Astrocyte (in vitro differentiated cells and primary cell): ENCODE data around the gene PRKAR2B. TPM values are rescaled to one million over a fixed set of nuclear protein-coding genes. Genes with fewer than 3 reads are reported as not detected.
"Not testable (repeated sequence)": the region's sequence is repeated elsewhere in the genome, so short reads cannot be mapped to it uniquely, and the experiment has no call there.

Experiments used
- DNase-seq: peaks from one replicate; pipeline ENCODE4 v3.0.0-alpha.2; 2010; ENCODE audit warnings: low read depth
- FAIRE-seq: peaks from 2 replicates; lab custom pipeline; 2011; peaks lifted over from hg19 to GRCh38; lab: Jason Lieb, UNC
- H2AFZ ChIP-seq: 2 replicates; pipeline ENCODE4 v1.6.0; 2012; ENCODE audit warnings: low read depth, low read length, inconsistent platforms
- H3K27ac ChIP-seq: 2 replicates; pipeline ENCODE4 v1.5.1; 2011; ENCODE audit warnings: low read depth, low read length, inconsistent platforms
- H3K27me3 ChIP-seq: 2 replicates; pipeline ENCODE4 v1.6.0; 2011; ENCODE audit warnings: low read length, inconsistent platforms; ENCODE audit not compliant: insufficient read depth
- H3K36me3 ChIP-seq: 2 replicates; pipeline ENCODE4 v1.5.1; 2011; ENCODE audit warnings: low read length, inconsistent platforms; ENCODE audit not compliant: insufficient read depth
- H3K4me1 ChIP-seq: 2 replicates; pipeline ENCODE4 v1.5.1; 2011; ENCODE audit warnings: low read length, inconsistent platforms; ENCODE audit not compliant: insufficient read depth
- H3K4me2 ChIP-seq: 2 replicates; pipeline ENCODE4 v1.6.0; 2012; ENCODE audit warnings: low read length, inconsistent platforms
- H3K4me3 ChIP-seq: 2 replicates; pipeline ENCODE4 v1.5.1; 2011; ENCODE audit warnings: low read depth, mild to moderate bottlenecking, low read length, inconsistent platforms; ENCODE audit not compliant: insufficient read depth
- H3K79me2 ChIP-seq: 2 replicates; pipeline ENCODE4 v1.6.0; 2012; ENCODE audit warnings: mild to moderate bottlenecking, low read length, inconsistent platforms; ENCODE audit not compliant: insufficient read depth
- H3K9ac ChIP-seq: 2 replicates; pipeline ENCODE4 v1.6.0; 2012; ENCODE audit warnings: mild to moderate bottlenecking, low read length, inconsistent platforms
- H3K9me3 ChIP-seq: 2 replicates; pipeline ENCODE4 v1.5.1; 2012; ENCODE audit warnings: low read depth, mild to moderate bottlenecking, low read length, inconsistent platforms; ENCODE audit not compliant: insufficient read depth
- H4K20me1 ChIP-seq: 2 replicates; pipeline ENCODE4 v1.6.0; 2012; ENCODE audit warnings: low read length, inconsistent platforms; ENCODE audit not compliant: insufficient read depth
- H3K27ac Mint-ChIP-seq: one replicate; pipeline ENCODE4 v1.8.0; 2021; ENCODE audit warnings: mild to moderate bottlenecking, mixed read lengths; ENCODE audit not compliant: unreplicated experiment
- H3K27me3 Mint-ChIP-seq: one replicate; pipeline ENCODE4 v1.8.0; 2021; ENCODE audit warnings: low read depth, mixed read lengths; ENCODE audit not compliant: unreplicated experiment
- H3K36me3 Mint-ChIP-seq: one replicate; pipeline ENCODE4 v1.8.0; 2021; ENCODE audit warnings: low read depth, mixed read lengths; ENCODE audit not compliant: unreplicated experiment
- H3K4me1 Mint-ChIP-seq: one replicate; pipeline ENCODE4 v1.8.0; 2021; ENCODE audit warnings: low read depth, mixed read lengths; ENCODE audit not compliant: unreplicated experiment
- H3K4me3 Mint-ChIP-seq: one replicate; pipeline ENCODE4 v1.8.0; 2021; ENCODE audit warnings: mild to moderate bottlenecking, moderate library complexity, mixed read lengths; ENCODE audit not compliant: unreplicated experiment
- H3K9me3 Mint-ChIP-seq: one replicate; pipeline ENCODE4 v1.8.0; 2021; ENCODE audit warnings: mild to moderate bottlenecking, mixed read lengths; ENCODE audit not compliant: unreplicated experiment
- EZH2 ChIP-seq: IDR thresholded peaks from 2 replicates; pipeline ENCODE4 v1.6.1; 2012; ENCODE audit warnings: mild to moderate bottlenecking, low read length, inconsistent platforms; ENCODE audit not compliant: insufficient read depth
- total RNA-seq: library from RNA; stranded (reverse); gene quantifications from 2 replicates; pipeline ENCODE4 v1.2.1, GENCODE V29; 2021
- TF ChIP-seq, protein P1 (sequence below): IDR thresholded peaks from 2 replicates; pipeline ENCODE4 v1.5.1; 2011; ENCODE audit warnings: low read depth, mild to moderate bottlenecking, inconsistent platforms, low read length, moderate library complexity; ENCODE audit not compliant: insufficient read depth

The PRKAR2B gene
- total RNA-seq, 1 donor from 2014 or later, result 7.6 TPM

DNA sequence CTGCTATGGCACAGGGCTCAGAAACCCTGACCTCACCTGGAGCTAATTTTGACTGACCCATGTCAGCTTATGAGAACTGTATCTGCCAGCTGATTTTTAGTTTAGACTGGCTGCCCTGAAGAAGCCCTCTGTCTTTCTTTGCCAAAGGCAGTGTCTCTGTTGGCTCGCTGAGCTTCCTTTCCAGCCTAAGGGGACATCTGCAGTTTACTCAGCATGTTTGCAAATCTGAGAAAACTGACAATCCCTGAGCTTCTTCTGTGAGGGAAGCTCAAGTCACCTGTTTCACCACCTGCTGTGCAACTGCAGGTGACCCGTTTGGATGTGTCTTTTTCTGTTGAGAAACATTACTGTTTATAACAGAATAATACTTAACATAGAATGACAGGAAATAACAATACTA lies 46.0 kb downstream of the PRKAR2B start:
- Histone ChIP-seq H3K27me3 (no peaks in the 10 kb centered on the region), H3K4me3 (no peak overlapping the region), H2AFZ (no peak overlapping the region), H3K4me1 (no peaks in the 10 kb centered on the region), H3K4me2 (no peak overlapping the region), H4K20me1 (no peaks in the 10 kb centered on the region), H3K9ac (no peak overlapping the region), H3K79me2 (no peaks in the 10 kb centered on the region), H3K27ac (no peak overlapping the region), H3K9me3 (no peaks in the 10 kb centered on the region), H3K36me3 (no peaks in the 10 kb centered on the region)
- Mint-ChIP-seq H3K4me3 (no peak overlapping the region), H3K4me1 (no peaks in the 10 kb centered on the region), H3K9me3 (no peaks in the 10 kb centered on the region), H3K27ac (no peak overlapping the region), H3K36me3 (no peaks in the 10 kb centered on the region), H3K27me3 (no peaks in the 10 kb centered on the region)
- no peak for TF ChIP-seq EZH2
- TF ChIP-seq, protein P1, sequence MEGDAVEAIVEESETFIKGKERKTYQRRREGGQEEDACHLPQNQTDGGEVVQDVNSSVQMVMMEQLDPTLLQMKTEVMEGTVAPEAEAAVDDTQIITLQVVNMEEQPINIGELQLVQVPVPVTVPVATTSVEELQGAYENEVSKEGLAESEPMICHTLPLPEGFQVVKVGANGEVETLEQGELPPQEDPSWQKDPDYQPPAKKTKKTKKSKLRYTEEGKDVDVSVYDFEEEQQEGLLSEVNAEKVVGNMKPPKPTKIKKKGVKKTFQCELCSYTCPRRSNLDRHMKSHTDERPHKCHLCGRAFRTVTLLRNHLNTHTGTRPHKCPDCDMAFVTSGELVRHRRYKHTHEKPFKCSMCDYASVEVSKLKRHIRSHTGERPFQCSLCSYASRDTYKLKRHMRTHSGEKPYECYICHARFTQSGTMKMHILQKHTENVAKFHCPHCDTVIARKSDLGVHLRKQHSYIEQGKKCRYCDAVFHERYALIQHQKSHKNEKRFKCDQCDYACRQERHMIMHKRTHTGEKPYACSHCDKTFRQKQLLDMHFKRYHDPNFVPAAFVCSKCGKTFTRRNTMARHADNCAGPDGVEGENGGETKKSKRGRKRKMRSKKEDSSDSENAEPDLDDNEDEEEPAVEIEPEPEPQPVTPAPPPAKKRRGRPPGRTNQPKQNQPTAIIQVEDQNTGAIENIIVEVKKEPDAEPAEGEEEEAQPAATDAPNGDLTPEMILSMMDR, result no peak
- FAIRE-seq (no peak), DNase-seq (no peak)

DNA sequence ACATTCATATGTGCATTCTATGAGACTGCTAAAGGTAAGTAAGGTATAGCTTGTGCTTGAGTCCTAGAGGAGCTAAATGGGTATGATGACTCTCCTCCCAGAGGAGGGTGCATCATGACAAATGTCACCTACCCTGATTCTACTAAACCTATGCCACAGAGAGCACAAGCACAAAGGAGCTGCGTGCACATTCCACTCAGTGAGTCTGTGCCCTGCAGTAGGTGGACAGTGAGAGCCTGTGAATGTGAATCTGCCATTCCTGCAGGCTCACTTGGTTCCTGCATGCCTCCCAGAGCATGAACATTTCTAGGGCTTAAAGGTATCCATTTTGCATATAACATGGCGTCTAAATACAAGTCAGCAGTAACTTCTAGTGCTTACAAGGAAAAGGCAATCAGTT lies 46.8 kb downstream of the PRKAR2B start:
- no peaks in the 10 kb centered on the region for H3K4me1 ChIP-seq
- H3K27me3 ChIP-seq, result no peaks in the 10 kb centered on the region
- no peak for TF ChIP-seq EZH2
- TF ChIP-seq, protein P1, result no peak
- Mint-ChIP-seq H3K36me3 (no peaks in the 10 kb centered on the region), H3K4me3 (no peak overlapping the region), H3K9me3 (peaks cover 2% of the 10 kb centered on the region), H3K27ac (no peak overlapping the region), H3K4me1 (no peaks in the 10 kb centered on the region), H3K27me3 (no peaks in the 10 kb centered on the region)
- no peaks in the 10 kb centered on the region for H3K36me3 ChIP-seq
- H3K27ac ChIP-seq, result no peak overlapping the region
- H3K9ac ChIP-seq, result no peak overlapping the region
- H3K79me2 ChIP-seq, result no peaks in the 10 kb centered on the region
- DNase-seq (no peak), FAIRE-seq (no peak)
- H3K9me3 ChIP-seq, result no peaks in the 10 kb centered on the region
- H4K20me1 ChIP-seq, result no peaks in the 10 kb centered on the region
- no peak overlapping the region for H3K4me3 ChIP-seq
- no peak overlapping the region for H2AFZ ChIP-seq
- no peak overlapping the region for H3K4me2 ChIP-seq

DNA sequence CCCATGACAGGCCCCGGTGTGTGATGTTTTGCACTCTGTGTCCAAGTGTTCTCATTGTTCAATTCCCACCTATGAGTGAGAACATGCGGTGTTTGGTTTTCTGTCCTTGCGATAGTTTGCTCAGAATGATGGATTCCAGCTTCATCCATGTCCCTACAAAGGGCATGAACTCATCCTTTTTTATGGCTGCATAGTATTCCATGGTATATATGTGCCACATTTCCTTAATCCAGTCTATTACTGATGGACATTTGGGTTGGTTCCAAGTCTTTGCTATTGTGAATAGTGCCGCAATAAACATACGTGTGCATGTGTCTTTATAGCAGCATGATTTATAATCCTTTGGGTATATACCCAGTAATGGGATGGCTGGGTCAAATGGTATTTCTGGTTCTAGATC lies 49.2 kb downstream of the PRKAR2B start:
- not testable (repeated sequence) for H2AFZ ChIP-seq, DNase-seq, FAIRE-seq, H3K4me1 Mint-ChIP-seq, H3K4me2 ChIP-seq, H3K4me1 ChIP-seq, H4K20me1 ChIP-seq, H3K27me3 Mint-ChIP-seq, H3K36me3 Mint-ChIP-seq, H3K4me3 ChIP-seq, H3K9me3 ChIP-seq, H3K9me3 Mint-ChIP-seq, H3K9ac ChIP-seq, H3K27me3 ChIP-seq, H3K79me2 ChIP-seq, H3K36me3 ChIP-seq, H3K27ac Mint-ChIP-seq, H3K27ac ChIP-seq, H3K4me3 Mint-ChIP-seq

DNA sequence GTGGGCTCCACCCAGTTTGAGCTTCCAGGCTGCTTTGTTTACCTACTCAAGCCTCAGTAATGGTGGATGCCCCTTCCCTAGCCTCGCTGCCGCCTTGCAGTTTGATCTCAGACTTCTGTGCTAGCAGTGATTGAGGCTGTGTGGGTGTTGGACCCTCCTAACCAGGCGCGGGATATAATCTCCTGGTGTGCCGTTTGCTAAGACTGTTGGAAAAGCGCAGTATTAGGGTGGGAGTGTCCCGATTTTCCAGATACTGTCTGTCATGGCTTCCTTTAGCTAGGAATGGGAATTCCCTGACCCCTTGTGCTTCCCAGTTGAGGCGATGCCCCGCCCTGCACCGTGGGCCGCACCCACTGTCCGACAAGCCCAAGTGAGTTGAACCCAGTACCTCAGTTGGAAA lies 54.6 kb downstream of the PRKAR2B start:
- DNase-seq, H3K4me3 Mint-ChIP-seq, H3K9me3 Mint-ChIP-seq, H3K79me2 ChIP-seq, H3K4me2 ChIP-seq, H3K27me3 Mint-ChIP-seq, H3K36me3 ChIP-seq, H3K4me1 Mint-ChIP-seq, H3K27ac ChIP-seq, H3K27ac Mint-ChIP-seq, H3K9ac ChIP-seq, H2AFZ ChIP-seq, H3K9me3 ChIP-seq, H3K36me3 Mint-ChIP-seq, FAIRE-seq, H3K4me3 ChIP-seq, H3K27me3 ChIP-seq, H3K4me1 ChIP-seq, H4K20me1 ChIP-seq: not testable (repeated sequence)
